ENCODE results near the gene PDLIM1.

PDLIM1 gene

DNA sequence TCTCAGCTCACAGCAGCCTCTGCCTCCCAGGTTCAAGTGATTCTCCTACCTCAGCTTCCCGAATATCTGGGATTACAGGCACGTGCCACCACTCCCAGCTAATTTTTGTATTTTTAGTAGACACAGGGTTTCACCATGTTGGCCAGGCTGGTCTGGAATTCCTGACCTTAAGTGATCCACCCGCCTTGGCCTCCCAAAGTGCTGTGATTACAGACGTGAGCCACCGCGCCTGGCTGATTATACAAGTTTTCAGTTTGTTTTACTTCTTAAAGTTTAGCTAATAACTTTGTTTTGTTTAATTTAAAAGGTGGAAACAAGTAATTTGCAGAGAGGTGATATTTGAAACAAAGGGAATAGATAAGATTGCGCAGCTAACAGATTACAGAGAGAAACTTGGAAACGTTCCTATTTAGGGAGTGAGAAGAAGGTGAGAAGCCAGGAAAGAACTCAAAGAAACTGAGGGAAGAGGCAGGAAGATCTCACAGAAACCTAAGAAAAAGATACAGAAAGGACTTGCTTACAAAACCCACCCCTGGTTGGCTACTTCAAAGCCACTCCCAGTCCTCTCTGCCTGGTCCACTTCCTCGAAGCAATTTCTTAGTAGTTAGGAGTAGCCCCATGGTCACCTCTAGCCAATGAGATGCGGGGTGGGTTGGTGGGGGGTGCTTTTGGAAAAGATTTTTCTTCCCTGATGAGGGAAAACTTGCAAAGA lies 15.0 kb upstream of the PDLIM1 start:
- no peak overlapping the region for H3K4me3 Mint-ChIP-seq
- H3K27ac Mint-ChIP-seq = peak overlapping the region; percentile 20
- TF ChIP-seq, protein P1, sequence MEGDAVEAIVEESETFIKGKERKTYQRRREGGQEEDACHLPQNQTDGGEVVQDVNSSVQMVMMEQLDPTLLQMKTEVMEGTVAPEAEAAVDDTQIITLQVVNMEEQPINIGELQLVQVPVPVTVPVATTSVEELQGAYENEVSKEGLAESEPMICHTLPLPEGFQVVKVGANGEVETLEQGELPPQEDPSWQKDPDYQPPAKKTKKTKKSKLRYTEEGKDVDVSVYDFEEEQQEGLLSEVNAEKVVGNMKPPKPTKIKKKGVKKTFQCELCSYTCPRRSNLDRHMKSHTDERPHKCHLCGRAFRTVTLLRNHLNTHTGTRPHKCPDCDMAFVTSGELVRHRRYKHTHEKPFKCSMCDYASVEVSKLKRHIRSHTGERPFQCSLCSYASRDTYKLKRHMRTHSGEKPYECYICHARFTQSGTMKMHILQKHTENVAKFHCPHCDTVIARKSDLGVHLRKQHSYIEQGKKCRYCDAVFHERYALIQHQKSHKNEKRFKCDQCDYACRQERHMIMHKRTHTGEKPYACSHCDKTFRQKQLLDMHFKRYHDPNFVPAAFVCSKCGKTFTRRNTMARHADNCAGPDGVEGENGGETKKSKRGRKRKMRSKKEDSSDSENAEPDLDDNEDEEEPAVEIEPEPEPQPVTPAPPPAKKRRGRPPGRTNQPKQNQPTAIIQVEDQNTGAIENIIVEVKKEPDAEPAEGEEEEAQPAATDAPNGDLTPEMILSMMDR (IDR thresholded peaks at IDR 0.05) = no peak

DNA sequence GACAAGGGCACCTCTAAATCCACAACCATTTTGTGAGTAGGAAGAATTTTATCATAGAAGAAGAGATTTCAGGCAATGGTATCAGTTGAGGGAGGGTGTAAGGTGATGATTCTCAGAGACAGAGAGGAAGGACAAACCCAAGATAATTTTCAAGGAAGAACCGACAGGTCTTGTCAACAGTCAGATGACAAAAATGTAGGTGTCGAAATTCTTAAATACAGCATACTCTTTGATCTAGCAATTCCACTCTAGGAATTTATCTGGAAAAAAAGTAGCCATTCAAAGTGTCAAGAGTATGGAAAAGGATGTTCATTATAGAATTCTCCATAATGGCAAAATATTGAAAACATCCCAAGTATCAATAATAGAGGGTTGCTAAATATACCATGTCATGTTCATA lies 14.2 kb upstream of the PDLIM1 start:
- H3K4me1 Mint-ChIP-seq = peaks cover 17% of the 10 kb centered on the region
- no peak for DNase-seq
- H3K36me3 Mint-ChIP-seq (ENCODE audit: low read depth) = no peaks in the 10 kb centered on the region
- no peak overlapping the region for H3K27ac Mint-ChIP-seq
- no peaks in the 10 kb centered on the region for H3K27me3 Mint-ChIP-seq (ENCODE audit: low read depth, poor library complexity)
- no peaks in the 10 kb centered on the region for H3K9me3 Mint-ChIP-seq
- H3K4me3 Mint-ChIP-seq = no peak overlapping the region
- TF ChIP-seq, protein P1 (IDR thresholded peaks at IDR 0.05) = no peak

More for the DNA sequence above, 15.0 kb upstream of the PDLIM1 start:
- Mint-ChIP-seq H3K9me3 (no peaks in the 10 kb centered on the region), H3K4me1 (peaks cover 25% of the 10 kb centered on the region), H3K27me3 (ENCODE audit: low read depth, poor library complexity) (no peaks in the 10 kb centered on the region), H3K36me3 (ENCODE audit: low read depth) (no peaks in the 10 kb centered on the region)
- no peak for DNase-seq

DNA sequence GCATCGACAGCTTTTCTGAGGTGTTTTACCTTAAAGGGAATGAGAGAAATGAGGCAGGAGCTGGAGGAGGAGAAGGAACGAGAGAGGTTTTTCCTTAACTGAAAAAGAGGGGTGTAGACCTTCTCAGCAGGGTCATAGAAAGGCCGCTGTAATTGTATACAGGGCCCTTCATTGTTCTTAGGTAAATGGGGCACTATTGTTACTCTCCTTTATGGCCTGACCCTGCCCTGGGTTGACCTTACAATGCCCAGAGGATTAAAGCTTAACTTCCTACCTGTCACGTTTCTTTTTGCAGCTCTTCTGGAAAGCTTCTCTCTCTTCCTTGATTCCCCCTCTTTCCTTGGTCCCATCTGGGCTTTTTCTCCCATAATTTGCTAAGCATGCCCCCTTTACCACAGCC lies 13.7 kb upstream of the PDLIM1 start:
- no peak overlapping the region for H3K27ac Mint-ChIP-seq
- H3K27me3 Mint-ChIP-seq (ENCODE audit: low read depth, poor library complexity) = no peaks in the 10 kb centered on the region
- H3K36me3 Mint-ChIP-seq (ENCODE audit: low read depth) = no peaks in the 10 kb centered on the region
- peaks cover 17% of the 10 kb centered on the region for H3K4me1 Mint-ChIP-seq
- H3K4me3 Mint-ChIP-seq = no peak overlapping the region
- TF ChIP-seq, protein P1 (IDR thresholded peaks at IDR 0.05) = no peak
- no peaks in the 10 kb centered on the region for H3K9me3 Mint-ChIP-seq
- no peak for DNase-seq

DNA sequence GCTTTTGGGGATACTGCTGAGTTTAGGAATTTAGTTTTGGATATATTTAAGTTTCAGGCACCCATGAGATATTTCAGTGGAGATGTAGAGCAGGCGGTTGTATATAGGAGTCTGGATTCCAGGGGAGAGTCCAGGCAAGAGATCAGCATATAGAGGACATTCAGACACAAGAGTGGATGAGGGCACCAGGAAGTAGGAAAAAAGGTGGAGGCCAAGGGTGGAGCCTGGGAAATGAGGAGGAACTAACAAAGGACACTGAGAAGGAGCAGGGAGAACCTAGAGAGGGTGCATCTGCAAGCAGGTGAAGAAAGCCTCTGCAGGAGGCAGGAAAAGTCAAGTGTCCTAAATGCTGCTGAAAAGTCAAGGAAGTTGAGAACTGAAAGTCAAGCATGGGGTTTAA lies 13.1 kb upstream of the PDLIM1 start:
- TF ChIP-seq, protein P1 (IDR thresholded peaks at IDR 0.05) = no peak
- H3K4me1 Mint-ChIP-seq = peaks cover 16% of the 10 kb centered on the region
- H3K27ac Mint-ChIP-seq = no peak overlapping the region
- H3K36me3 Mint-ChIP-seq (ENCODE audit: low read depth) = no peaks in the 10 kb centered on the region
- no peak overlapping the region for H3K4me3 Mint-ChIP-seq
- no peaks in the 10 kb centered on the region for H3K27me3 Mint-ChIP-seq (ENCODE audit: low read depth, poor library complexity)
- no peaks in the 10 kb centered on the region for H3K9me3 Mint-ChIP-seq
- DNase-seq = no peak

DNA sequence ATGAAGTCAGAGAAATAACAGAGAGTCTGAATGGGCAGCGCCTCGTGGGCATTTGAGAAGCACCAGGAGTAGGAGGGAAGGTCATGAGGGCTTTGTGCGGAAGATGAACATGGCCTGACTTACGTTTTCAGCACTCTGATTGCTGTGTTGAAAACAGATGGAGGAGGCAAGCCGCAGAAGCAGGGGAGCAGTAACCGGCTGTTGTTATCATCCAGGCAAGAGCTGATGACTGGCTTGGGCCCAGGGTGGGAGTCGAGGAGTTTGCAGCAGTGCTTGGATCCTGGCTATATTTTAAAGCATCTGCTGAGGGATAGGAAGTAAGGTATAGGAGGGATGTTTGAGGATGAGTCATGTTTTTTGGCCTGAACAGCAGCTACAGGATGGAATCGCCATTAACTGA lies 12.7 kb upstream of the PDLIM1 start:
- no peaks in the 10 kb centered on the region for H3K36me3 Mint-ChIP-seq (ENCODE audit: low read depth)
- H3K4me3 Mint-ChIP-seq = no peak overlapping the region
- TF ChIP-seq, protein P1 (IDR thresholded peaks at IDR 0.05) = no peak
- DNase-seq = no peak
- no peak overlapping the region for H3K27ac Mint-ChIP-seq
- H3K9me3 Mint-ChIP-seq = no peaks in the 10 kb centered on the region
- H3K27me3 Mint-ChIP-seq (ENCODE audit: low read depth, poor library complexity) = no peaks in the 10 kb centered on the region
- peaks cover 12% of the 10 kb centered on the region for H3K4me1 Mint-ChIP-seq

DNA sequence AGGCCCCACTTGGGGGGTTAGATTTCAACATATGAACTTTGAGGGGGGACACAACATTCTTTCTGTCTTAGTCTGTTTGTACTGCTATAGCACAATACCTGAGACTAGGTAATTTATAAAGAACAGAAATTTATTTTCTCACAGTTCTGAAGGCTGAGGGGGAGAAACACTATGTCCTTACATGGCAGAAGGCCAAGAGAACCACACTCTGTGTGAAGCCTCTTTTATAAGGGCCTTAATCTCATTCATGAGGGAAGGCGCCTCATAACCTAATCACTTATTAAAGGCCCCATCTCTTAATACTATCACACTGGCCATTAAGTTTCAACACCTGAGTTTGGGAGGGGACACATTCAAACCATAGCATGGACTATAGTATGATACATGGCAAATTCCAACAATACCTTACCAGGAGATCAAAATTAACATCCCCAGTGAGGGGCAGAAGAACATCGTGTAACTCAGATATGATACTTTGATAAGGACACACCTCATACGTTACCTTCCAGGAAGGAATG lies 9.3 kb upstream of the PDLIM1 start:
- Mint-ChIP-seq H3K9me3 (no peaks in the 10 kb centered on the region), H3K27me3 (ENCODE audit: low read depth, poor library complexity) (peaks cover 4% of the 10 kb centered on the region), H3K36me3 (ENCODE audit: low read depth) (no peaks in the 10 kb centered on the region), H3K4me3 (no peak overlapping the region), H3K27ac (no peak overlapping the region), H3K4me1 (peaks cover 22% of the 10 kb centered on the region)
- DNase-seq = no peak
- TF ChIP-seq, protein P1 (IDR thresholded peaks at IDR 0.05) = no peak

Data from nephron progenitor cell (in vitro differentiated cells).